Type B pancreatic cell (in vitro differentiated cells): ENCODE data around the gene THSD4. TPM values are rescaled to one million over a fixed set of nuclear protein-coding genes. Genes with fewer than 3 reads are reported as not detected.

Source experiments
- DNase-seq: peaks from one replicate; pipeline ENCODE4 v3.0.0; 2021; ENCODE audit warnings: mixed read lengths; ENCODE audit not compliant: unreplicated experiment; ENCODE audit errors: extremely low spot score
- H3K27ac Mint-ChIP-seq: 2 replicates; pipeline ENCODE4 v1.8.0; 2021; ENCODE audit warnings: mild to moderate bottlenecking, mixed read lengths
- H3K27me3 Mint-ChIP-seq: 2 replicates; pipeline ENCODE4 v1.8.0; 2021; ENCODE audit warnings: mixed read lengths
- H3K36me3 Mint-ChIP-seq: 2 replicates; pipeline ENCODE4 v1.8.0; 2021; ENCODE audit warnings: mixed read lengths
- H3K4me1 Mint-ChIP-seq: one replicate; pipeline ENCODE4 v1.8.0; 2021; ENCODE audit warnings: mixed read lengths; ENCODE audit not compliant: unreplicated experiment
- H3K4me3 Mint-ChIP-seq: 2 replicates; pipeline ENCODE4 v1.8.0; 2021; ENCODE audit warnings: mild to moderate bottlenecking, mixed read lengths
- H3K9me3 Mint-ChIP-seq: 2 replicates; pipeline ENCODE4 v1.8.0; 2021; ENCODE audit warnings: mixed read lengths
- CTCF ChIP-seq: fragments of 200-600 bp; sonication (generic); conservative IDR thresholded peaks from 2 replicates; pipeline ENCODE4 v1.5.0; 2021; ENCODE audit warnings: antibody characterized with exemption, mild to moderate bottlenecking
- total RNA-seq: library from RNA; stranded (reverse); gene quantifications from 2 replicates; pipeline ENCODE4 v1.2.1, GENCODE V29; 2021; ENCODE audit warnings: low replicate concordance

THSD4 gene
- total RNA-seq, 1 donor from 2014 or later, result 43.3 TPM

GRCh38 chr15:71186267-71186666, 71.0 kb downstream of the THSD4 start:
- Mint-ChIP-seq H3K36me3 (peaks cover 9% of the 10 kb centered on the region), H3K9me3 (no peaks in the 10 kb centered on the region), H3K27me3 (no peaks in the 10 kb centered on the region), H3K27ac (no peak overlapping the region), H3K4me1 (no peaks in the 10 kb centered on the region), H3K4me3 (no peak overlapping the region)
- no peak for DNase-seq
- no peak for TF ChIP-seq CTCF

- Mint-ChIP-seq H3K4me3 (no peak overlapping the region), H3K4me1 (no peaks in the 10 kb centered on the region), H3K27me3 (no peaks in the 10 kb centered on the region), H3K9me3 (no peaks in the 10 kb centered on the region), H3K36me3 (peaks cover 10% of the 10 kb centered on the region), H3K27ac (no peak overlapping the region)
- TF ChIP-seq CTCF, result no peak
- DNase-seq, result no peak
These were observed 71.8 kb downstream of the THSD4 start for GRCh38 chr15:71187078-71187477.

- H3K4me3 Mint-ChIP-seq, result no peak overlapping the region
These were observed 72.3 kb downstream of the THSD4 start for GRCh38 chr15:71187526-71187925.

GRCh38 chr15:71189718-71190117, 74.4 kb downstream of the THSD4 start:
- H3K27ac Mint-ChIP-seq, result no peak overlapping the region
- no peaks in the 10 kb centered on the region for H3K9me3 Mint-ChIP-seq
- peak; percentile 13 for DNase-seq
- no peaks in the 10 kb centered on the region for H3K4me1 Mint-ChIP-seq
- peaks cover 11% of the 10 kb centered on the region for H3K36me3 Mint-ChIP-seq
- no peaks in the 10 kb centered on the region for H3K27me3 Mint-ChIP-seq
- no peak overlapping the region for H3K4me3 Mint-ChIP-seq
- no peak for TF ChIP-seq CTCF

More at GRCh38 chr15:71187526-71187925, 72.3 kb downstream of the THSD4 start:
- Mint-ChIP-seq H3K27ac (no peak overlapping the region), H3K27me3 (no peaks in the 10 kb centered on the region), H3K36me3 (peaks cover 10% of the 10 kb centered on the region), H3K4me1 (no peaks in the 10 kb centered on the region), H3K9me3 (no peaks in the 10 kb centered on the region)
- DNase-seq, result no peak
- no peak for TF ChIP-seq CTCF

GRCh38 chr15:71191296-71191695, 76.0 kb downstream of the THSD4 start:
- Mint-ChIP-seq H3K4me3 (no peak overlapping the region), H3K27ac (no peak overlapping the region), H3K9me3 (no peaks in the 10 kb centered on the region), H3K4me1 (no peaks in the 10 kb centered on the region), H3K36me3 (peaks cover 11% of the 10 kb centered on the region), H3K27me3 (no peaks in the 10 kb centered on the region)
- DNase-seq, result no peak
- TF ChIP-seq CTCF, result no peak

GRCh38 chr15:71192816-71193215, 77.5 kb downstream of the THSD4 start:
- H3K4me1 Mint-ChIP-seq, result no peaks in the 10 kb centered on the region
- no peak for TF ChIP-seq CTCF
- no peak for DNase-seq
- H3K27me3 Mint-ChIP-seq, result no peaks in the 10 kb centered on the region
- H3K27ac Mint-ChIP-seq, result no peak overlapping the region
- H3K4me3 Mint-ChIP-seq, result no peak overlapping the region
- no peaks in the 10 kb centered on the region for H3K9me3 Mint-ChIP-seq
- H3K36me3 Mint-ChIP-seq, result peaks cover 11% of the 10 kb centered on the region
